H9 (cell line): ENCODE measurements around the gene P4HB. TPM values are rescaled to one million over a fixed set of nuclear protein-coding genes. Genes with fewer than 3 reads are reported as not detected.

ENCODE experiments used
- DNase-seq: peaks from one replicate; pipeline ENCODE4 v3.0.0-alpha.2; 2017
- H2AFZ ChIP-seq: one replicate; pipeline ENCODE4 v1.6.1; 2013; ENCODE audit warnings: mild to moderate bottlenecking, low read length, control low read depth, moderate library complexity
- H2AK5ac ChIP-seq: 2 replicates; pipeline ENCODE4 v1.6.1; 2013; ENCODE audit warnings: low read length, control low read depth, mixed read lengths; ENCODE audit not compliant: insufficient read length
- H2BK120ac ChIP-seq: one replicate; pipeline ENCODE4 v1.6.1; 2013; ENCODE audit warnings: low read depth, mild to moderate bottlenecking, low read length, control low read depth, inconsistent platforms; ENCODE audit not compliant: poor library complexity, severe bottlenecking
- H2BK12ac ChIP-seq: 2 replicates; pipeline ENCODE4 v1.6.1; 2013; ENCODE audit warnings: low read length, control low read depth, mixed read lengths, low read depth; ENCODE audit not compliant: insufficient read length
- H2BK15ac ChIP-seq: 2 replicates; pipeline ENCODE4 v1.6.1; 2013; ENCODE audit warnings: low read depth, low read length, control low read depth
- H2BK20ac ChIP-seq: one replicate; pipeline ENCODE4 v1.6.1; 2013; ENCODE audit warnings: low read depth, mild to moderate bottlenecking, low read length, control low read depth, inconsistent platforms; ENCODE audit not compliant: poor library complexity, severe bottlenecking
- H2BK5ac ChIP-seq: 2 replicates; pipeline ENCODE4 v1.6.1; 2013; ENCODE audit warnings: low read length, control low read depth, mixed read lengths; ENCODE audit not compliant: insufficient read length
- H3K14ac ChIP-seq: 2 replicates; pipeline ENCODE4 v1.6.1; 2013; ENCODE audit warnings: low read length, control low read depth; ENCODE audit not compliant: insufficient read depth
- H3K18ac ChIP-seq: 2 replicates; pipeline ENCODE4 v1.6.1; 2013; ENCODE audit warnings: low read depth, mild to moderate bottlenecking, mixed read lengths, low read length, control low read depth; ENCODE audit not compliant: insufficient read length
- H3K23ac ChIP-seq: 2 replicates; pipeline ENCODE4 v1.6.1; 2013; ENCODE audit warnings: low read length, control low read depth, mixed read lengths, low read depth; ENCODE audit not compliant: insufficient read length
- H3K23me2 ChIP-seq: 2 replicates; pipeline ENCODE4 v1.6.1; 2013; ENCODE audit warnings: low read depth, mild to moderate bottlenecking, mixed read lengths, low read length, control low read depth; ENCODE audit not compliant: insufficient read length, poor library complexity, severe bottlenecking
- H3K27ac ChIP-seq: 2 replicates; pipeline ENCODE4 v1.5.1; 2013; ENCODE audit warnings: low read length, control low read depth, mixed read lengths, low read depth; ENCODE audit not compliant: insufficient read length
- H3K27me3 ChIP-seq: 2 replicates; pipeline ENCODE4 v1.6.1; 2013; ENCODE audit warnings: low read length, control low read depth, inconsistent platforms; ENCODE audit not compliant: insufficient read depth
- H3K4ac ChIP-seq: 2 replicates; pipeline ENCODE4 v1.6.1; 2013; ENCODE audit warnings: low read depth, mild to moderate bottlenecking, control low read depth, inconsistent platforms, low read length, moderate library complexity
- H3K4me1 ChIP-seq: 2 replicates; pipeline ENCODE4 v1.6.1; 2013; ENCODE audit warnings: low read length, control low read depth, inconsistent platforms; ENCODE audit not compliant: insufficient read depth
- H3K4me2 ChIP-seq: 2 replicates; pipeline ENCODE4 v1.6.1; 2013; ENCODE audit warnings: low read length, control low read depth, mixed read lengths; ENCODE audit not compliant: insufficient read length, insufficient read depth
- H3K56ac ChIP-seq: 2 replicates; pipeline ENCODE4 v1.6.1; 2013; ENCODE audit warnings: low read depth, mild to moderate bottlenecking, mixed read lengths, low read length, control low read depth; ENCODE audit not compliant: insufficient read length
- H3K79me1 ChIP-seq: 2 replicates; pipeline ENCODE4 v1.6.1; 2013; ENCODE audit warnings: low read depth, mild to moderate bottlenecking, moderate library complexity, low read length, control low read depth, inconsistent platforms; ENCODE audit not compliant: insufficient read depth, poor library complexity, severe bottlenecking
- H3K79me2 ChIP-seq: 2 replicates; pipeline ENCODE4 v1.6.1; 2013; ENCODE audit warnings: low read length, control low read depth, inconsistent platforms; ENCODE audit not compliant: insufficient read depth
- H3K9ac ChIP-seq: 2 replicates; pipeline ENCODE4 v1.6.1; 2013; ENCODE audit warnings: low read length, control low read depth, mixed read lengths; ENCODE audit not compliant: insufficient read length; ENCODE audit errors: extremely low read depth
- H3K9me3 ChIP-seq: one replicate; pipeline ENCODE4 v1.6.1; 2013; ENCODE audit warnings: low read depth, low read length, inconsistent platforms; ENCODE audit not compliant: control insufficient read depth
- H3T11ph ChIP-seq: one replicate; pipeline ENCODE4 v1.6.1; 2013; ENCODE audit warnings: mild to moderate bottlenecking, low read length, control low read depth, inconsistent platforms
- H4K20me1 ChIP-seq: one replicate; pipeline ENCODE4 v1.6.1; 2013; ENCODE audit not compliant: control insufficient read depth, insufficient read length, insufficient read depth
- H4K5ac ChIP-seq: 2 replicates; pipeline ENCODE4 v1.6.1; 2013; ENCODE audit warnings: low read depth, mild to moderate bottlenecking, mixed read lengths, low read length, control low read depth; ENCODE audit not compliant: insufficient read length
- H4K8ac ChIP-seq: replicated peaks from 2 replicates; pipeline ENCODE4 v1.6.1; 2013; ENCODE audit warnings: low read length, control low read depth, mixed read lengths, low read depth; ENCODE audit not compliant: insufficient read length
- H4K91ac ChIP-seq: 2 replicates; pipeline ENCODE4 v1.6.1; 2013; ENCODE audit warnings: low read depth, mild to moderate bottlenecking, moderate library complexity, mixed read lengths, low read length, control low read depth; ENCODE audit not compliant: insufficient read length
- H3K27ac Mint-ChIP-seq, 3 experiments: 2 replicates in 2 of 3; 3 replicates in 1 of 3; pipeline ENCODE4 v1.8.0; 2020 to 2021; ENCODE audit warnings: mixed read lengths in 3 of 3, mild to moderate bottlenecking in 1 of 3, moderate library complexity in 1 of 3
- H3K27me3 Mint-ChIP-seq: 2 replicates; pipeline ENCODE4 v1.8.0; 2021; ENCODE audit warnings: low read depth, mild to moderate bottlenecking, moderate library complexity, mixed read lengths
- H3K36me3 Mint-ChIP-seq, 3 experiments: 2 replicates in 2 of 3; 3 replicates in 1 of 3; pipeline ENCODE4 v1.8.0; 2020 to 2021; ENCODE audit warnings: low read depth in 3 of 3, mixed read lengths in 3 of 3; ENCODE audit not compliant: insufficient read depth in 1 of 3
- H3K4me1 Mint-ChIP-seq, 2 experiments: 2 replicates each; pipeline ENCODE4 v1.8.0; 2020; ENCODE audit warnings: mixed read lengths in 2 of 2
- H3K4me3 Mint-ChIP-seq, 2 experiments: 2 replicates in 1 of 2; 3 replicates in 1 of 2; pipeline ENCODE4 v1.8.0; 2020 to 2021; ENCODE audit warnings: mild to moderate bottlenecking in 2 of 2, mixed read lengths in 2 of 2, moderate library complexity in 1 of 2
- H3K9me3 Mint-ChIP-seq, 2 experiments: 2 replicates in 1 of 2; 3 replicates in 1 of 2; pipeline ENCODE4 v1.8.0; 2020; ENCODE audit warnings: mild to moderate bottlenecking in 2 of 2, mixed read lengths in 2 of 2, moderate library complexity in 1 of 2
- CTCF ChIP-seq: fragments of 200-600 bp; sonication (generic); conservative IDR thresholded peaks from 3 replicates; pipeline ENCODE4 v1.8.0; 2021; ENCODE audit warnings: antibody characterized with exemption, mild to moderate bottlenecking
- WGBS: extraction: QIAGEN DNeasy Blood & Tissue Kit; methylation state at CpG from one replicate; pipeline ENCODE4 v1.1.7; 2013; ENCODE audit warnings: missing lambda C conversion rate, low lambda C conversion rate, mixed read lengths; ENCODE audit not compliant: insufficient read length; ENCODE audit errors: extremely low coverage; 5-methylcytosine and 5-hydroxymethylcytosine counted together
- total RNA-seq: library from RNA; stranded (reverse); gene quantifications from 2 replicates; pipeline ENCODE4 v1.2.1, GENCODE V29; 2021

Gene P4HB
- total RNA-seq, 1 experiment from 2014 or later = 366 TPM

GRCh38 chr17:81821147-81821546 lies 39.2 kb downstream of the P4HB start:
- Histone ChIP-seq H2BK5ac (no peak overlapping the region), H2BK15ac (no peak overlapping the region), H3K14ac (no peak overlapping the region), H3K79me1 (peaks cover 3% of the 10 kb centered on the region), H2BK12ac (no peak overlapping the region), H3T11ph (no peak overlapping the region), H3K27ac (no peak overlapping the region), H4K8ac (no peak overlapping the region), H3K56ac (no peak overlapping the region), H3K23ac (no peak overlapping the region), H3K9ac (no peak overlapping the region), H3K18ac (no peak overlapping the region), H4K91ac (no peak overlapping the region), H2AFZ (no peak overlapping the region), H3K23me2 (no peaks in the 10 kb centered on the region), H3K4ac (no peak overlapping the region), H2BK20ac (no peak overlapping the region), H3K9me3 (no peaks in the 10 kb centered on the region), H3K4me1 (no peaks in the 10 kb centered on the region; the same call in 1 of the 2 replicates), H2AK5ac (no peak overlapping the region), H3K4me2 (no peak overlapping the region), H3K27me3 (no peaks in the 10 kb centered on the region), H3K79me2 (no peaks in the 10 kb centered on the region), H4K20me1 (no peaks in the 10 kb centered on the region), H4K5ac (no peak overlapping the region), H2BK120ac (no peak overlapping the region)
- DNase-seq = no peak
- peaks cover 10% of the 10 kb centered on the region for H3K27me3 Mint-ChIP-seq
- no peak overlapping the region; a peak in 1 of 7 replicates for H3K27ac Mint-ChIP-seq
- peaks cover 0 to 5% (median 4%) of the 10 kb centered on the region in 3 experiments; a peak in 4 of 7 replicates for H3K36me3 Mint-ChIP-seq
- WGBS = no CpG with 5 or more reads among the region's 8 CpGs
- no peak overlapping the region; a peak in 1 of 5 replicates for H3K4me3 Mint-ChIP-seq
- no peak for TF ChIP-seq CTCF
- peaks cover 4 to 18% of the 10 kb centered on the region in 2 experiments for H3K4me1 Mint-ChIP-seq
- no peaks in the 10 kb centered on the region; a peak in 2 of 5 replicates for H3K9me3 Mint-ChIP-seq
